ENCODE results near the gene TTLL3.

The TTLL3 gene

GRCh38 chr3:9807981-9808344 lies 2.1 kb upstream of the TTLL3 start:
- no peak for DNase-seq (ENCODE audit: low read depth in 2 of 2)

GRCh38 chr3:9808345-9809037 lies 1.6 kb upstream of the TTLL3 start:
- DNase-seq (ENCODE audit: low read depth in 2 of 2) = no peak

- DNase-seq (ENCODE audit: low read depth in 2 of 2) = no peak
Measured at GRCh38 chr3:9809239-9809614, 835 bp upstream of the TTLL3 start.

- DNase-seq (ENCODE audit: low read depth in 2 of 2) = no peak
Measured at GRCh38 chr3:9810433-9810770, 340 bp downstream of the TTLL3 start.

GRCh38 chr3:9810846-9811245 lies 784 bp downstream of the TTLL3 start:
- DNase-seq (ENCODE audit: low read depth in 2 of 2) = no peak

GRCh38 chr3:9812870-9813483 lies 2.9 kb downstream of the TTLL3 start:
- no peak for DNase-seq (ENCODE audit: low read depth in 2 of 2)

GRCh38 chr3:9815986-9816385 lies 5.9 kb downstream of the TTLL3 start:
- no peak for DNase-seq (ENCODE audit: low read depth in 2 of 2)

- DNase-seq (ENCODE audit: low read depth in 2 of 2) = no peak
Measured at GRCh38 chr3:9817436-9817835, 7.4 kb downstream of the TTLL3 start.

- DNase-seq (ENCODE audit: low read depth in 2 of 2) = no peak
Measured at GRCh38 chr3:9818666-9819335, 8.7 kb downstream of the TTLL3 start.

GRCh38 chr3:9820543-9820942 lies 10.5 kb downstream of the TTLL3 start:
- no peak for DNase-seq (ENCODE audit: low read depth in 2 of 2)

GRCh38 chr3:9820946-9821345 lies 10.9 kb downstream of the TTLL3 start:
- DNase-seq (ENCODE audit: low read depth in 2 of 2) = no peak

GRCh38 chr3:9825451-9826040 lies 15.5 kb downstream of the TTLL3 start:
- no peak for DNase-seq (ENCODE audit: low read depth in 2 of 2)

GRCh38 chr3:9826815-9827573 lies 16.9 kb downstream of the TTLL3 start:
- no peak for DNase-seq (ENCODE audit: low read depth in 2 of 2)

- no peak for DNase-seq (ENCODE audit: low read depth in 2 of 2)
Measured at GRCh38 chr3:9828801-9829755, 19.0 kb downstream of the TTLL3 start.

- no peak for DNase-seq (ENCODE audit: low read depth in 2 of 2)
Measured at GRCh38 chr3:9831253-9831652, 21.2 kb downstream of the TTLL3 start.

GRCh38 chr3:9833078-9833477 lies 23.0 kb downstream of the TTLL3 start:
- DNase-seq (ENCODE audit: low read depth in 2 of 2) = no peak

GRCh38 chr3:9834520-9835380 lies 24.7 kb downstream of the TTLL3 start:
- no peak for DNase-seq (ENCODE audit: low read depth in 2 of 2)

- DNase-seq (ENCODE audit: low read depth in 2 of 2) = no peak
Measured at GRCh38 chr3:9837701-9838582, 27.9 kb downstream of the TTLL3 start.

- no peak for DNase-seq (ENCODE audit: low read depth in 2 of 2)
Measured at GRCh38 chr3:9838856-9839255, 28.8 kb downstream of the TTLL3 start.

Data from stimulated activated CD4-positive, alpha-beta T cell treated with anti-CD3 and anti-CD28 coated beads, Interleukin-12 subunit alpha, Interleukin-12 subunit beta, amount 100 ng/mL, for 24 hours (primary cell).